Esophagus muscularis mucosa (tissue), 3 donors: ENCODE results near the gene ESYT2.
"Not testable (repeated sequence)": the region's sequence is repeated elsewhere in the genome, so short reads cannot be mapped to it uniquely, and the experiment has no call there.

Experiments
- POLR2A ChIP-seq: fragments of 450-650 bp; IDR thresholded peaks from one replicate; pipeline ENCODE4 v1.6.1; 2017; ENCODE audit warnings: antibody characterized with exemption, moderate library complexity, mild to moderate bottlenecking, low read depth
- TF ChIP-seq, protein P1 (sequence below), 3 experiments: fragments of 200-600 bp in 2 of 3; fragments of 450-650 bp in 1 of 3; sonication (generic) in 2 of 3; IDR thresholded peaks; one replicate each; pipeline ENCODE4 v1.5.1; 2017 to 2019; ENCODE audit warnings: antibody characterized with exemption in 3 of 3, mild to moderate bottlenecking in 2 of 3, moderate library complexity in 1 of 3

DNA sequence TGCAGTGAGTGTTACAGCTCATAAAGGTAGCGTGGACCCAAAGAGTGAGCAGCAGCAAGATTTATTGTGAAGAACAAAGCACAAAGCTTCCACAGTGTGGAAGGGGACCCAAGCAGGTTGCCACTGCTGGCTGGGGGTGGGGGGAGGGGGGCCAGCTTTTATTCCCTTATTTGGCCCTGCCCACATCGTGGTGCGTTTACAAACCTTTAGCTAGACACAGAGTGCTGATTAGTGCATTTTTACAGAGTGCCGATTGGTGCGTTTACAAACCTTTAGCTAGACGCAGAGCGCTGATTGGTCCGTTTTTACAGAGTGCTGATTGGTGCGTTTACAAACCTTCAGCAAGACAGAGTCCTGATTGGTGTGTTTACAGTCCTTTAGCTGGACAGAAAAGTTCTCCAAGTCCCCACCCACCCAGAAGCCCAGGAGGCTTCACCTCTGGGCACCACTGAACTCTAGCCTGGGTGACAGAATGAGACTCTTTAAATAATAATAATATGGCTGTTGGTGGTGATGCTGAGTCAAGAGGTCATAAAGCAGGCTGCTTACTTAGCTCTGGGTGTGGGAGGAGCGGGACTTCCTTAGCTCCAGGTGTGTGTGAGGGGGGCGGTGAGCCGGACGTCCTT, 33.8 kb upstream of the ESYT2 start:
- TF ChIP-seq, protein P1, sequence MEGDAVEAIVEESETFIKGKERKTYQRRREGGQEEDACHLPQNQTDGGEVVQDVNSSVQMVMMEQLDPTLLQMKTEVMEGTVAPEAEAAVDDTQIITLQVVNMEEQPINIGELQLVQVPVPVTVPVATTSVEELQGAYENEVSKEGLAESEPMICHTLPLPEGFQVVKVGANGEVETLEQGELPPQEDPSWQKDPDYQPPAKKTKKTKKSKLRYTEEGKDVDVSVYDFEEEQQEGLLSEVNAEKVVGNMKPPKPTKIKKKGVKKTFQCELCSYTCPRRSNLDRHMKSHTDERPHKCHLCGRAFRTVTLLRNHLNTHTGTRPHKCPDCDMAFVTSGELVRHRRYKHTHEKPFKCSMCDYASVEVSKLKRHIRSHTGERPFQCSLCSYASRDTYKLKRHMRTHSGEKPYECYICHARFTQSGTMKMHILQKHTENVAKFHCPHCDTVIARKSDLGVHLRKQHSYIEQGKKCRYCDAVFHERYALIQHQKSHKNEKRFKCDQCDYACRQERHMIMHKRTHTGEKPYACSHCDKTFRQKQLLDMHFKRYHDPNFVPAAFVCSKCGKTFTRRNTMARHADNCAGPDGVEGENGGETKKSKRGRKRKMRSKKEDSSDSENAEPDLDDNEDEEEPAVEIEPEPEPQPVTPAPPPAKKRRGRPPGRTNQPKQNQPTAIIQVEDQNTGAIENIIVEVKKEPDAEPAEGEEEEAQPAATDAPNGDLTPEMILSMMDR (IDR thresholded peaks at IDR 0.05), result not testable (repeated sequence)
- not testable (repeated sequence) for TF ChIP-seq POLR2A
